Activated T-cell treated with anti-CD3 and anti-CD28 coated beads for 1 hour (primary cell): Measurements from ENCODE around the gene HOXA1.

Experiments
- DNase-seq: peaks from one replicate; pipeline ENCODE4 v3.0.0-alpha.2; 2020; ENCODE audit warnings: low read depth

The HOXA1 gene

GRCh38 chr7:27105301-27106031 lies 9.7 kb upstream of the HOXA1 start:
- no peak for DNase-seq

DNA sequence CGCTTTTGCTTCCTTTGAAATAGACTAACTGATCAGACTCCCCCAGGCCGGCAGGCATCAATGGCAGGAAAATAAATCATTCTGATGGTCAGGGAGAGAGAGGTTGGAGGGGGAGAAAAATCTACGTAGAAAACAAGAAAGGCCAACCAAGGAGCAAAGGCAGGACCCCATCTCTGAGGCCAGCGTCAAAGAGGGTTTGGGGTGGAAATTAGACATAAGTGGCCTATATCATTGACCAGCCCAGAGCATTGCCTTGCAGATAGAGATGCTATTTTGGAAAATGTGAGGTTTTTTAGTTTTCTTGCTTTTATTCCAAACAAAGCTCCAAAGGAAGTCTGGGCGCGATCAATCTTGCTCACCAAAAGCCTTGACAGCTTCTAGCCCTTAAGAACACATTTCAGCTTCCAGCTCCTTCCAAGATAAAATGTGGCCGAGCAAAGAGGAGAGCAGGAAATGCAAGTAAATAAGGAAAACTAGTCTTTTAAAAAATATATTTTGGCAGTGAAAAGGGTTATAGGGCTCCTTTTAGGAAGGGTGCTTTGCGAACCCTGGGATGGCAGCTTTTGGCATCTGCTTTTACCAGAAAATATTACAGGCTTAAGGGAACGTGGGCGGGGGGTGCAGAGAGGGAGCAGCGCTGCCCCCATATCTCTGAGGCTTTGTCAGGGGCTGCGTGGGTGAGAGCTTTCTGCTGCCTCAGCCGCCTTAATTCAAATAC lies 8.7 kb upstream of the HOXA1 start:
- no peak for DNase-seq

DNA sequence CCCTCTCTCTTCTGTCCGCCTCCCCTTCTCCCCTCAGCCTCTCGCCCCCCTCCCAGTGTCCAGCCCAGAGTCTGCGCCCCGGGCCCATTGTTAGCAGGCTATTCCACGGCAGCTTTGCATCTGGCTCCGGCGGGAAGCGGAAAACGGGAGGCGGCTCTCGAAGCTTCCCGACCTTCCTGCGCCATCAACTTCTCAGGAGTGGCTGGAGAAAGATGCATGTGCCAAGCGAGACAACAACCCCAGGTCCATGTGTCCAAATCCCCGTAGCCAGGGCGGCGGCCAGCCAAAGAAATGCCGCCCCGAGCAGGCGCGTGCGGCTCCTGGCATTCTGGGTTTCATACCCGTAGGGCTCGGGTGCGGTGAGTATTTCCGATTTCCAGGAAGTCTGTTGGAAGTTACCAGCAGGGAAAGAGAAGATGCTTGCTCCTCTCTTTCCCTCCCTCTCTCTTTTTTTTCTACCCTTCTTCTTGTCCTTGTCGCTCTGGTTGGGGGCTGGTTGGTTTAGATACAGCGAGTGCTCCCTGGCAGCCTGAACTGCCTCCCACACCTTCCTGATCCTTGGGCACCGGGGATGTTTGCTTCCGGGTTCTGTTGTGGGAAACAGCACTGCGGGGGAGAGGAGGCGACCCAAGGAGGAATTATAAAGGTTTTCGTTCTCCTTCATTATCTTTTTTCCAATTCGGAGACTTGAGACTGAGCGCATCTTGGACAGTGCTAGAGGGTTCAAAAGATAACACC lies 7.9 kb upstream of the HOXA1 start:
- DNase-seq = no peak

- DNase-seq = no peak
Observed at GRCh38 chr7:27102581-27103442, 7.0 kb upstream of the HOXA1 start, which contains the start of gene HOXA2. Gene HOXA2 (minus strand): TSS chr7:27102683. CDS start chr7:27102500, 183 bp downstream.

DNA sequence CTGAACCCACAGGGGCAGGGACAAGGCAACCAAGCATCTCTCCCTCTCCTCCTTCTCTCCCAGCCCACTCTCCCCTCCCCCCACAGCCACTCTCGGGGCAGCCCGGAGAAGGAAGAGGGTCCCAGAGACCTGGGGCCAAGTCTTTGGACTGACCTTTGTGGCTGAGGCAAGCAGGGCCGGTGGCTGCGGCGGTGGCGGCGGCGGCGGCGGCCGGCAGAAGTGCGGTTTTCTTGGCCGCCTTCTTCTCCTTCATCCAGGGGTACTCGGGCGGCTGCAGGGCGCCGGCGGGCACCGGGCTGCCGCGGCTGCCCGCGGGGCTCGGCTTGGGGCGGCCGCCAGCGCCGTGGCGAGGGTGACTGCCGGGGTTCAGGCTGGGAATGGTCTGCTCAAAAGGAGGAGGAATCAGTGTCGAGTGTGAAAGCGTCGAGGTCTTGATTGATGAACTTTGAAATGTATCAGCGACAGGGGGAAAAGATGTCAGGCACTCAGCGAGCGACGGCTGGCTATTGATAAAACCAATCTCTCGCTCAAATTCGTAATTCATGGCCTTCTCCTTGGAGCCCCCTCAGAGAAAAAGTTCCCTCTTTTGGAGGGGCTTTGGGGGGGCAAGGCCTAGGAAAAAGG lies 6.3 kb upstream of the HOXA1 start:
- DNase-seq = no peak

GRCh38 chr7:27101171-27101956 lies 5.6 kb upstream of the HOXA1 start:
- no peak for DNase-seq

DNA sequence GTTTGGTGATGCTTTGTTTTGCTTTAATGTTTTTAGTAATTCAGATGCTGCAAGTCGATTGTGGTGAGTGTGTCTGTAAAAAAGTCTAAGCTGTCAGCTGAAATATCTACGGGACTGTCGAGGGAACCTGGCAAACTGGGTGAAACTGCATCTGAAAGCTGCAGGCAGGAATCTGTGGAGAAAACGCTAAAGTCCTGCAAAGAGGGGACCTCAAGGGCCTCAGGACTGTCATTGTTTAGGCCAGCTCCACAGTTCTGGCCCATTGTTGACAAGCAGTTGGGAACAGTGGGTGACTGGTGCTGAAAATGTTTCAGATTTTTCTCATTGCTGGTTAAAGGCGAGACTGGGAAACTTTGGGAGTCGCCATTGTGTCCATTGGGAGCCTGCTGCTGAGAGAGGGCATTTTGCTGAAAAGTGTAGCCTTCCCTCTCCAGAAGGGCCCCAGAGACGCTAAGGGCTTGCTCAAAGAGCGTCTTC lies 4.9 kb upstream of the HOXA1 start:
- no peak for DNase-seq

DNA sequence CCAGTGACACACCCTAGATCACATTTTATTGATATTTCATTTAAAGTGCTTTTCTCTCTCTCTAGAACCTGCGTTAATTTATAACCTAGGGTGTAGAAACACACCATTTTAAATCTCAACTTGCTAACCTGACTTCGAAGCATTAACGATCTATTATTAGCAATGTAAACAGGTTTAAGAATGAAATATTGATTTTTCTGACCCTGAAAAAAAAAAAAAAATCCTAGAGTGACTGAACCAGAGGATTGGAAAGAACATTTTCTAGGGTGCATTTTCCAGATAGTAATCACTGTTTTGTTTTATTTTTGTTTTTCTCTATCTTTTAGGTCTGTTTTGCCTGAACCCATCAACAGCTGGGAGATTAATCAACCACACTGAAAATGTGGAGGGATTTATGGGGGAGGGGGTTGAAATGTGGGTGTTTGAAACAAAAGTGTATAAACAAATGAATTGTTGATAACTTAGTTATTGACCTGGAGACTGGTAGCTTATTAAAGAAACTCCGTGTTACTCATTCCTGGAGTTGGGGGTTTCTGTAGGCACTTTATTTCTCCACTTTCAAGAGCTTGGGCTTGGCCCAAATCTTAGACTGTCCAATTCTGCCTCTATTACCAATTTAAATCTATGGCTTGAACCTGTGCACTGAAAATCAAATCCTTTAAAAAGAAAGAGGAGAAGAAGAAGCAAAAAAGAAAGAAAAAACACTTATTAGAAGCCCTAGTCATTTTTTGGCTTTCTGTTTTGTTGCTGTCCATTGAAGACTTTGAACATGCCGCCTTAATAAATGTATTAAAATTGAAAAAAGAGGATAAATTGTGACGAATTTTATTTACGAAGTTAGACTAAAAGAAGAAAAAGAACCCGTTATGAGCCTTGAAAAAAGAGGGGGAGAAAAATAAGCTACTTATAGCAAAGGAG lies 3.9 kb upstream of the HOXA1 start:
- DNase-seq = no peak

- no peak for DNase-seq
Observed at GRCh38 chr7:27098578-27099451, 3.0 kb upstream of the HOXA1 start.

GRCh38 chr7:27097686-27098577 lies 2.1 kb upstream of the HOXA1 start:
- no peak for DNase-seq

GRCh38 chr7:27096768-27097514 lies 1.1 kb upstream of the HOXA1 start:
- no peak for DNase-seq

DNA sequence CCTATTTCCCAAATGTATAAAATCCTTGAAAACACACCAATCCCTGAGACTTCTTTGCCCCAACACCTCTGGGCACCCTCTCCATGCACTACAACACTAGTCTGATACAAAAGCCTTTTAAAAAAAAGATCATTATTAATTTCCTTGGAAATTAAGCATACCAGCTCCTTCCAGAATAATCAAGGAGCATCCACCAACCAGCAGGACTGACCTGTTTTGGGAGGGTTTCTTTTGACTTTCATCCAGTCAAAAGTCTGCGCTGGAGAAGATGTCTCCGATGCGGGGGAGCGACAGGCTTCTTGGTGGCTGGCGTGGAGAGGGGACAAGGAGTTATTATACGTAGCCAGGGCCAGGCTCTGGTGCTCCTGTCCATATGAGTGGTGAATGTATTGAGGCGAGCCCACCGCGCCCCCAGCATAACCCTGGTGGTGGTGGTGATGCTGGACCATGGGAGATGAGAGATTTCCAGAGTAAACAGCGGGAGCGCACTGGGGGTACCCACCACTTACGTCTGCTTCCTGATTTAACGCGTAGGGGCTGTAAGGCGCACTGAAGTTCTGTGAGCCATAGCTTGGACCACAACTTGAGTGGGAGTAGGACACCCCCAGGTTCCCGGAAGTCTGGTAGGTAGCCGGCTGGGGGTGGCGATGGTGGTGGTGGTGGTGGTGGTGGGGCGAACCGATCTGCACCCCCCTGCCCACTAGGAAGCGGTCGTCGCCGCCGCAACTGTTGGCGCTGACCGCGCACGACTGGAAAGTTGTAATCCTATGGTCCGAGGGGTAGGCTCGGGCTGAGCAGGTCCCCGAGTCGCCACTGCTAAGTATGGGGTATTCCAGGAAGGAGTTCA lies 527 bp downstream of the HOXA1 start:
- no peak for DNase-seq

DNA sequence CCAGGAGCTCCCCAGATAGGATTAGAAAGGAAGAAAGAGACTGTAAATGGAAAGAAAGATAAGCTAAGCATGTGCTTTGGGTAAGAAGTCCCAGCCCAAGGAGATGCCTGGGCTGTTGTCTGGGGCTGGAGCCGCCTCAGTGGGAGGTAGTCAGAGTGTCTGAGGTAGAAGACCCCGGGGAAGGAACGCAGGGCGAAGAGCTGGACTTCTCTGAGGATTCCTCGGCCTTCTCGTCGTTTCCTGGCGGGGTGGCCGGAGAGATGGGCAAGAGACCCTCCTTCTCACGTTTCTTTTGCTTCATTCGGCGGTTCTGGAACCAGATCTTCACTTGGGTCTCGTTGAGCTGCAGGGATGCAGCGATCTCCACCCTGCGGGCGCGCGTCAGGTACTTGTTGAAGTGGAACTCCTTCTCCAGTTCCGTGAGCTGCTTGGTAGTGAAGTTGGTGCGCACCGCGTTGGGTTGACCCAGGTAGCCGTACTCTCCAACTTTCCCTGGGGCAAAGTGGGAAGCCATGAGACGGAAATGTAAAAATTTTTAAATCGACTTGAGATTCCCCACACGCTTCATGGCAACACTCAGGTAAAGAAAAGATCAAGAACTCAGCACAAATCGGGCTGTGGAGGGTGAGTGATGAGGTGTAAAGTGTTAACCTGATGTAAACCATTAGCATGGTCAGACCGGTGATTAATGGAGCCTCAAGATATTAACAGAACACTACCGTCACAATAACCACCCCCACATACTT lies 1.3 kb downstream of the HOXA1 start:
- DNase-seq = no peak

- DNase-seq = no peak
Observed at GRCh38 chr7:27093184-27093895, 2.5 kb downstream of the HOXA1 start.

GRCh38 chr7:27092819-27093110 lies 3.0 kb downstream of the HOXA1 start:
- DNase-seq = no peak
